Upper lobe of left lung (tissue), 6 donors: ENCODE results near the gene HNF4A. TPM values are rescaled to one million over a fixed set of nuclear protein-coding genes. Genes with fewer than 3 reads are reported as not detected.

Experiments used
- ATAC-seq, 2 donors: fragments of 200-7000 bp; cut with Tn5 transposase; one replicate each; pipeline ENCODE4 v1.9.1; 2022; ENCODE audit warnings: mild to moderate bottlenecking in 2 of 2, moderate library complexity in 2 of 2; ENCODE audit not compliant: low FRiP score in 2 of 2
- DNase-seq, 2 donors: peaks; one replicate each; pipeline ENCODE4 v3.0.0-alpha.2; 2019 to 2020
- H3K27ac ChIP-seq, 4 donors: fragments of 200-600 bp; sonication (generic); one replicate each; pipeline ENCODE4 v1.5.1; 2016 to 2019
- H3K27me3 ChIP-seq, 4 donors: fragments of 200-600 bp; sonication (generic); one replicate each; pipeline ENCODE4 v1.5.1; 2017 to 2019
- H3K36me3 ChIP-seq, 4 donors: fragments of 200-600 bp; sonication (generic); one replicate each; pipeline ENCODE4 v1.5.1; 2016 to 2019
- H3K4me1 ChIP-seq, 4 donors: fragments of 200-600 bp; sonication (generic); one replicate each; pipeline ENCODE4 v1.5.1; 2018 to 2019
- H3K4me3 ChIP-seq, 4 donors: fragments of 200-600 bp; sonication (generic); one replicate each; pipeline ENCODE4 v1.5.1; 2017 to 2019; ENCODE audit warnings: mild to moderate bottlenecking in 2 of 4, moderate library complexity in 1 of 4
- H3K9me3 ChIP-seq, 4 donors: fragments of 200-600 bp; sonication (generic); one replicate each; pipeline ENCODE4 v1.5.1; 2018 to 2019
- EP300 ChIP-seq, 4 donors: sonication (generic); formaldehyde crosslinking; IDR thresholded peaks; one replicate each; pipeline ENCODE4 v1.5.1; 2017; ENCODE audit warnings: antibody characterized with exemption in 4 of 4, control low read depth in 2 of 4
- POLR2A ChIP-seq, 4 donors: fragments of 450-650 bp; IDR thresholded peaks; one replicate each; pipeline ENCODE4 v1.5.1; 2016 to 2017; ENCODE audit warnings: antibody characterized with exemption in 4 of 4, mild to moderate bottlenecking in 2 of 4
- POLR2AphosphoS5 ChIP-seq, 2 donors: sonication (generic); formaldehyde crosslinking; IDR thresholded peaks; one replicate each; pipeline ENCODE4 v1.5.1; 2017; ENCODE audit warnings: antibody characterized with exemption in 2 of 2
- WGBS, 2 donors: methylation state at CpG; one replicate each; pipeline ENCODE4 v1.1.5; 2017 to 2018; 5-methylcytosine and 5-hydroxymethylcytosine counted together
- total RNA-seq, 6 donors: library from RNA; depleted of rRNA in 4 of 6; stranded (reverse); fragments of >200 nt in 4 of 6; gene quantifications; one replicate each; pipeline versions ENCODE4 v1.1.0 to v1.2.1, GENCODE V29; 2016 to 2021
- TF ChIP-seq, protein P1 (sequence below), 6 experiments: fragments of 450-650 bp in 4 of 6; fragments of 200-600 bp in 2 of 6; sonication (generic) in 2 of 6; IDR thresholded peaks; one replicate each; pipeline ENCODE4 v1.5.1; 2016 to 2019; ENCODE audit warnings: antibody characterized with exemption in 6 of 6
- donor health status: DM: no; HTN: no; CAD: no; lungs with moderate emphysema.
- donor health status: DM: no; HTN: yes; CAD: no; lungs with severe emphysema.

Gene HNF4A
- total RNA-seq, 6 donors from 2014 or later: under 0.01 to 0.74 (median 0.45) TPM; not detected in 2

DNA sequence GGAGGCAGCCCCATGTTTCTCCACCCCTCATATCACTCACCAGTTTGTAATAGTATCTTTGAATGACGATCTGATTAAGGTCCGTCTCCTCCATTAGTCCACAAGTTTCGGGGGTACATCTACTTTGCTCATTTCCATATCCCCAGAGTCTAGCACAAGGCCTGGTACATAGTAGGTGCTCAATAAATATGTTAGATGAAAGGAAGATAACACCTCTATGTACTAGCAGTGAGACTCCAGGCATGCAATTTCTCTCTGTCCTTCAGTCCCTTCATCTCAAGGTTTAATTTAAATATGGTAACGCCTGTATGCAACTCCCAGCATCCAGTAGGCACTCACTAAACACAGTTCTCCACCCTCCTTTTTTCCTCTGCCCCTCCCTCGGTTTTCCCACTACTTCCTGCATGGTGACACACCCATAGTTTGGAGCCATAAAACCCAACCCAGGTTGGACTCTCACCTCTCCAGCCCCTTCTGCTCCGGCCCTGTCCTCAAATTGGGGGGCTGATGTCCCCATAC lies 461 bp upstream of the HNF4A start:
- Histone ChIP-seq H3K27ac (no peak overlapping the region), H3K27me3 (no peaks in the 10 kb centered on the region), H3K36me3 (no peaks in the 10 kb centered on the region), H3K4me3 (no peak overlapping the region), H3K9me3 (no peaks in the 10 kb centered on the region), H3K4me1 (peaks cover 0 to 6% (median 0%) of the 10 kb centered on the region in 4 donors)
- TF ChIP-seq POLR2A (IDR thresholded peaks at IDR 0.05): no peak
- no peak for TF ChIP-seq POLR2AphosphoS5 (IDR thresholded peaks at IDR 0.05)
- TF ChIP-seq EP300 (IDR thresholded peaks at IDR 0.05): no peak
- TF ChIP-seq, protein P1, sequence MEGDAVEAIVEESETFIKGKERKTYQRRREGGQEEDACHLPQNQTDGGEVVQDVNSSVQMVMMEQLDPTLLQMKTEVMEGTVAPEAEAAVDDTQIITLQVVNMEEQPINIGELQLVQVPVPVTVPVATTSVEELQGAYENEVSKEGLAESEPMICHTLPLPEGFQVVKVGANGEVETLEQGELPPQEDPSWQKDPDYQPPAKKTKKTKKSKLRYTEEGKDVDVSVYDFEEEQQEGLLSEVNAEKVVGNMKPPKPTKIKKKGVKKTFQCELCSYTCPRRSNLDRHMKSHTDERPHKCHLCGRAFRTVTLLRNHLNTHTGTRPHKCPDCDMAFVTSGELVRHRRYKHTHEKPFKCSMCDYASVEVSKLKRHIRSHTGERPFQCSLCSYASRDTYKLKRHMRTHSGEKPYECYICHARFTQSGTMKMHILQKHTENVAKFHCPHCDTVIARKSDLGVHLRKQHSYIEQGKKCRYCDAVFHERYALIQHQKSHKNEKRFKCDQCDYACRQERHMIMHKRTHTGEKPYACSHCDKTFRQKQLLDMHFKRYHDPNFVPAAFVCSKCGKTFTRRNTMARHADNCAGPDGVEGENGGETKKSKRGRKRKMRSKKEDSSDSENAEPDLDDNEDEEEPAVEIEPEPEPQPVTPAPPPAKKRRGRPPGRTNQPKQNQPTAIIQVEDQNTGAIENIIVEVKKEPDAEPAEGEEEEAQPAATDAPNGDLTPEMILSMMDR (IDR thresholded peaks at IDR 0.05): no peak
- ATAC-seq (no peak), DNase-seq (no peak)
- WGBS, 2 donors: 81% methylated on average over 6 of the region's 6 CpGs

DNA sequence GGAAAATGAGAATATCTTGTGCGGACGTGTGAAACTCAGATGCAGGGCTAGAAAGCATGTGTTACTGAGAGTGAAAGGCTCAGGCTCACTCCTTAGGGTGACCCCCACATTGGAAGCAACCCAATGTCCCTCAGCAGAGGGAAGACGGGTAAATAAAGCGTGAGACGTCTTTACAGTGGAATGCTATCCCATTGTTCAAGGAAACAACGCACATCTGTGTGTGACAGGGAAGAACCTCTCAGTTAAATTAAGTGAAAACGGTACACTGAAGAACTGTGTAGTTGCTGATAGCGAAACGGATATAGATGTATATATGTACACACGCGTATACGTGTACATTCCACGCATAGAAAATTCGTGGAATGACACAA lies 839 bp downstream of the HNF4A start:
- H3K4me1 ChIP-seq: peaks cover 0 to 6% (median 0%) of the 10 kb centered on the region in 4 donors
- peak overlapping the region in 1 of 4 donors; percentile 6 for H3K4me3 ChIP-seq
- H3K9me3 ChIP-seq: no peaks in the 10 kb centered on the region
- ATAC-seq: no peak
- no peak for TF ChIP-seq POLR2AphosphoS5 (IDR thresholded peaks at IDR 0.05)
- TF ChIP-seq, protein P1 (IDR thresholded peaks at IDR 0.05): no peak
- TF ChIP-seq POLR2A (IDR thresholded peaks at IDR 0.05): no peak
- no peak for TF ChIP-seq EP300 (IDR thresholded peaks at IDR 0.05)
- no peaks in the 10 kb centered on the region for H3K36me3 ChIP-seq
- 75 to 77% methylated on average over 14 of the region's 14 CpGs for WGBS, 2 donors
- no peaks in the 10 kb centered on the region for H3K27me3 ChIP-seq
- no peak for DNase-seq
- H3K27ac ChIP-seq: no peak overlapping the region

DNA sequence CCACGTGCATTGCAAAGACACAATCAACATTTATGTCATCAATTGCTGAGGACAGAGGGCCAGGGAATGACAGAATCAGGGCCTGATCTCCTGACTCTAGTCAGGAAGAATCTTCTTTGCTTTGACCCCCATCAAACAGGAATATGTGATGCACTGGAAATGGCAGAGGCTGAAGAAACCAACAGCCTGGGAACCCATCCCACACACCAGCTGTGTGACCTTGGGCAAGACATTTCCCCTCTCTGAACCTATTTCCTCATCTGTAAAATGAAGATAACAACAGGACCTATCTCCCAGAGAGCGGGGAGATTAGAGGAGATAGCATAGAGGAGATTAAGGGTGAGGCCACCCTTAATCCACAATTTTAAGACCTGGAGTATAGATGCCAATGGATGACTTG lies 1.5 kb downstream of the HNF4A start:
- Histone ChIP-seq H3K36me3 (no peaks in the 10 kb centered on the region), H3K27me3 (no peaks in the 10 kb centered on the region), H3K4me3 (no peak overlapping the region), H3K27ac (no peak overlapping the region), H3K9me3 (no peaks in the 10 kb centered on the region), H3K4me1 (peaks cover 0 to 6% (median 0%) of the 10 kb centered on the region in 4 donors)
- TF ChIP-seq EP300 (IDR thresholded peaks at IDR 0.05) (no peak), POLR2A (IDR thresholded peaks at IDR 0.05) (no peak), POLR2AphosphoS5 (IDR thresholded peaks at IDR 0.05) (no peak)
- TF ChIP-seq, protein P1 (IDR thresholded peaks at IDR 0.05): no peak
- 34 to 49% methylated on average over 2 of the region's 2 CpGs for WGBS, 2 donors
- DNase-seq (no peak), ATAC-seq (no peak)

DNA sequence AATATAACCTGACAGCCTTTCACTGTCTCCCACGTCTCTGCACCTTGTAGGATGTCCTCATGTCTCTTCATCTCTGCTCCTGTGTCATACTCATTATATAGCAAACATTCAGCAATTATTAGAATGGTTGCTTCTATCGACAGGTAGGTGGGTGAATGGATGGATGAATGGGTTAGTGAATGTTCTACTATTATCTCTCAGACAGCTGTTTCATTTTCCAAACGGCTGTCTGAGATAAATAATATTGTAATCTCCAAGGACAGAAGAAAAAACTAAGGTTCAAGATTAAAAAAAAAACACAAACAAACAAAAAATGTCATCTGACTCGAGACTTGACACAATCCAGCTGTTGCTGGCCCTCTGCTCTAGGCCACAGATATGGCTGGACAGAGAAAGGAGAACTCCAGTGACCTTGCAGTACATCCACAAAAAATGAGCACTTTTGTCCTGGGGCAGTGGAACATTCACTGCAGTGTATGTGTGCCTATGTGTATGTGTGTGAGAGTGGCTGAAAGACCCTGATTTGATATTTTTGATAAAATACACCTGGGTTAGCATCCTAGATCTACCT lies 2.1 kb downstream of the HNF4A start:
- DNase-seq (no peak), ATAC-seq (no peak)
- Histone ChIP-seq H3K27ac (no peak overlapping the region), H3K27me3 (no peaks in the 10 kb centered on the region), H3K4me1 (peaks cover 0 to 6% (median 0%) of the 10 kb centered on the region in 4 donors), H3K4me3 (no peak overlapping the region), H3K36me3 (no peaks in the 10 kb centered on the region), H3K9me3 (no peaks in the 10 kb centered on the region)
- no peak for TF ChIP-seq EP300 (IDR thresholded peaks at IDR 0.05)
- TF ChIP-seq, protein P1 (IDR thresholded peaks at IDR 0.05): no peak
- peak; percentile 39 to 55 for TF ChIP-seq POLR2AphosphoS5 (IDR thresholded peaks at IDR 0.05)
- TF ChIP-seq POLR2A (IDR thresholded peaks at IDR 0.05): no peak
- 56 to 66% methylated on average over 4 of the region's 4 CpGs for WGBS, 2 donors

DNA sequence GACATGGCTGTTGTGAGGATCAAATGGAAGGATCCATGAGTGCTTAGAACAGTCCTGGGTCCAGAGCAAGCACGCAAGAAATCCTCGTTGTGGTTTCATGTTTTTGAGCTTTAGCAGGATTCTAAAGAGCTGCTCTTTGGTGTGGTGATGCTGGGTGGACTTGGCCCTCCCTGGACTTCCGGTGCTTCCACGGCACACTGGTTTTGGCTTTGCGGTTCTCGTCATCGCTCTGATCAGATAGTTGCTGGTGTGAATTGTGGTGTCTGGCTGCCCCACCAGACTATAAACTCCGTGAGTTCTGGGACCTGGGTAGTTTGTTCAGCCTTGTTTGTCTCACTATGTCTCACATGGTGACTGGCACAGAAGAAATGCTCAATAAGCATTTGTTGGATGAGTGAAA lies 3.3 kb downstream of the HNF4A start:
- H3K27ac ChIP-seq: no peak overlapping the region
- H3K36me3 ChIP-seq: no peaks in the 10 kb centered on the region
- 91 to 92% methylated on average over 8 of the region's 8 CpGs for WGBS, 2 donors
- ATAC-seq (no peak), DNase-seq (no peak)
- H3K27me3 ChIP-seq: no peaks in the 10 kb centered on the region
- H3K4me1 ChIP-seq: peaks cover 0 to 6% (median 0%) of the 10 kb centered on the region in 4 donors
- no peak overlapping the region for H3K4me3 ChIP-seq
- TF ChIP-seq POLR2A (IDR thresholded peaks at IDR 0.05) (no peak), EP300 (IDR thresholded peaks at IDR 0.05) (no peak), POLR2AphosphoS5 (IDR thresholded peaks at IDR 0.05) (no peak)
- TF ChIP-seq, protein P1 (IDR thresholded peaks at IDR 0.05): no peak
- no peaks in the 10 kb centered on the region for H3K9me3 ChIP-seq
